ENCODE data around the gene B3GLCT. TPM values are rescaled to one million over a fixed set of nuclear protein-coding genes. Genes with fewer than 3 reads are reported as not detected.

The B3GLCT gene
- total and polyA plus RNA-seq, 2 experiments from 2014 or later: 2.2 to 4.4 TPM

DNA sequence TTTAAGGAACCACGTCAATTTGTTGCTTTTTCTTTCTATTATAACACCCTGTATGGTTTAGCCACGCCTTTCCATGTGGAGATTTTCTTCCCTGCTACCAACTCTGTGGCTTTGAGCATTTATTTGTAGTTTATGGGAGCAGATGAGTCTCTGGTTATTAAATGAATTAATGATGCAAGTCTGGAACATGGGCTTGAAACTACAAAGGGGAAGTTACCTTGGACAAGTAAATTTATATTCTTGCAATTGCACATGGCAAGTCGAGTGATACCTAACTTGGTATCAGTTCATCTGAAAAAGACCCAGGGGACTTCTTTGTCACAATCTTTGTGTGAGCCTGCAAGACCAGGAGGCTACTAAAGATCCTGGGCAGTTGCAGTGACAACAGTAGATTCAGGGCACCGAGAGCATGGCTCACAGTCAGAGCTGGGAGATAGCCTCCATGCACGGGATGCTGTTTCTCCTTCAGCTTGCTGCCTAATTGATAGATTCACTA is 24.4 kb downstream of the B3GLCT start:
- H3K27me3 ChIP-seq (ENCODE audit: insufficient read depth): no peaks in the 10 kb centered on the region
- H3F3A ChIP-seq (replicated peaks; ENCODE audit: low read depth): no peaks in the 10 kb centered on the region
- no peak overlapping the region for H3K4me3 ChIP-seq
- Mint-ChIP-seq H3K4me1 (peaks cover 24% of the 10 kb centered on the region), H3K9me3 (no peaks in the 10 kb centered on the region), H3K27ac (no peak overlapping the region; the same call in 1 of the 2 replicates), H3K27me3 (ENCODE audit: insufficient read depth, low read depth, poor library complexity) (no peaks in the 10 kb centered on the region), H3K36me3 (ENCODE audit: low read depth) (no peaks in the 10 kb centered on the region), H3K4me3 (no peak overlapping the region)
- H3K4me2 ChIP-seq: no peak overlapping the region
- H3K79me2 ChIP-seq (replicated peaks; ENCODE audit: insufficient read depth): no peaks in the 10 kb centered on the region
- ATAC-seq (no peak), DNase-seq (ENCODE audit: low spot score) (no peak)
- H3K4me1 ChIP-seq (ENCODE audit: insufficient read depth): peaks cover 16% of the 10 kb centered on the region; the same call in 1 of the 2 replicates
- H3K9me2 ChIP-seq (ENCODE audit: insufficient read depth): peaks cover 6% of the 10 kb centered on the region; the same call in 1 of the 2 replicates
- no peak overlapping the region for H2AFZ ChIP-seq
- no peak overlapping the region for H3K27ac ChIP-seq (ENCODE audit: low read depth)
- H4K20me1 ChIP-seq (replicated peaks; ENCODE audit: insufficient read depth): no peaks in the 10 kb centered on the region
- no peaks in the 10 kb centered on the region for H3K36me3 ChIP-seq (ENCODE audit: insufficient read depth)
- TF ChIP-seq STAT1 (IDR thresholded peaks at IDR 0.05; ENCODE audit: unreplicated experiment) (no peak), ZNF114 (CRISPR knock-in tag; IDR thresholded peaks at IDR 0.05) (no peak), ZNF331 (CRISPR knock-in tag; IDR thresholded peaks at IDR 0.05; ENCODE audit: low read depth) (no peak), POLR2AphosphoS5 (IDR thresholded peaks at IDR 0.05; ENCODE audit: low read depth) (no peak), JUNB (IDR thresholded peaks at IDR 0.05; ENCODE audit: unreplicated experiment) (no peak), NANOG (IDR thresholded peaks at IDR 0.05; ENCODE audit: borderline replicate concordance) (no peak), CREB1 (CRISPR knock-in tag; IDR thresholded peaks at IDR 0.05; ENCODE audit: low read depth) (no peak), EZH2 (IDR thresholded peaks at IDR 0.05; ENCODE audit: low read depth, unreplicated experiment) (no peak), ETS1 (IDR thresholded peaks at IDR 0.05) (no peak), EZH2phosphoT487 (IDR thresholded peaks at IDR 0.05; ENCODE audit: unreplicated experiment) (no peak)
- TF ChIP-seq, protein P1, sequence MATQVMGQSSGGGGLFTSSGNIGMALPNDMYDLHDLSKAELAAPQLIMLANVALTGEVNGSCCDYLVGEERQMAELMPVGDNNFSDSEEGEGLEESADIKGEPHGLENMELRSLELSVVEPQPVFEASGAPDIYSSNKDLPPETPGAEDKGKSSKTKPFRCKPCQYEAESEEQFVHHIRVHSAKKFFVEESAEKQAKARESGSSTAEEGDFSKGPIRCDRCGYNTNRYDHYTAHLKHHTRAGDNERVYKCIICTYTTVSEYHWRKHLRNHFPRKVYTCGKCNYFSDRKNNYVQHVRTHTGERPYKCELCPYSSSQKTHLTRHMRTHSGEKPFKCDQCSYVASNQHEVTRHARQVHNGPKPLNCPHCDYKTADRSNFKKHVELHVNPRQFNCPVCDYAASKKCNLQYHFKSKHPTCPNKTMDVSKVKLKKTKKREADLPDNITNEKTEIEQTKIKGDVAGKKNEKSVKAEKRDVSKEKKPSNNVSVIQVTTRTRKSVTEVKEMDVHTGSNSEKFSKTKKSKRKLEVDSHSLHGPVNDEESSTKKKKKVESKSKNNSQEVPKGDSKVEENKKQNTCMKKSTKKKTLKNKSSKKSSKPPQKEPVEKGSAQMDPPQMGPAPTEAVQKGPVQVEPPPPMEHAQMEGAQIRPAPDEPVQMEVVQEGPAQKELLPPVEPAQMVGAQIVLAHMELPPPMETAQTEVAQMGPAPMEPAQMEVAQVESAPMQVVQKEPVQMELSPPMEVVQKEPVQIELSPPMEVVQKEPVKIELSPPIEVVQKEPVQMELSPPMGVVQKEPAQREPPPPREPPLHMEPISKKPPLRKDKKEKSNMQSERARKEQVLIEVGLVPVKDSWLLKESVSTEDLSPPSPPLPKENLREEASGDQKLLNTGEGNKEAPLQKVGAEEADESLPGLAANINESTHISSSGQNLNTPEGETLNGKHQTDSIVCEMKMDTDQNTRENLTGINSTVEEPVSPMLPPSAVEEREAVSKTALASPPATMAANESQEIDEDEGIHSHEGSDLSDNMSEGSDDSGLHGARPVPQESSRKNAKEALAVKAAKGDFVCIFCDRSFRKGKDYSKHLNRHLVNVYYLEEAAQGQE (IDR thresholded peaks at IDR 0.05; ENCODE audit: unreplicated experiment): no peak
- TF ChIP-seq, protein P2, sequence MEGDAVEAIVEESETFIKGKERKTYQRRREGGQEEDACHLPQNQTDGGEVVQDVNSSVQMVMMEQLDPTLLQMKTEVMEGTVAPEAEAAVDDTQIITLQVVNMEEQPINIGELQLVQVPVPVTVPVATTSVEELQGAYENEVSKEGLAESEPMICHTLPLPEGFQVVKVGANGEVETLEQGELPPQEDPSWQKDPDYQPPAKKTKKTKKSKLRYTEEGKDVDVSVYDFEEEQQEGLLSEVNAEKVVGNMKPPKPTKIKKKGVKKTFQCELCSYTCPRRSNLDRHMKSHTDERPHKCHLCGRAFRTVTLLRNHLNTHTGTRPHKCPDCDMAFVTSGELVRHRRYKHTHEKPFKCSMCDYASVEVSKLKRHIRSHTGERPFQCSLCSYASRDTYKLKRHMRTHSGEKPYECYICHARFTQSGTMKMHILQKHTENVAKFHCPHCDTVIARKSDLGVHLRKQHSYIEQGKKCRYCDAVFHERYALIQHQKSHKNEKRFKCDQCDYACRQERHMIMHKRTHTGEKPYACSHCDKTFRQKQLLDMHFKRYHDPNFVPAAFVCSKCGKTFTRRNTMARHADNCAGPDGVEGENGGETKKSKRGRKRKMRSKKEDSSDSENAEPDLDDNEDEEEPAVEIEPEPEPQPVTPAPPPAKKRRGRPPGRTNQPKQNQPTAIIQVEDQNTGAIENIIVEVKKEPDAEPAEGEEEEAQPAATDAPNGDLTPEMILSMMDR (conservative IDR thresholded peaks at IDR 0.05; ENCODE audit: low read depth in 2 of 2): no peak
- TF ChIP-seq, protein P3, sequence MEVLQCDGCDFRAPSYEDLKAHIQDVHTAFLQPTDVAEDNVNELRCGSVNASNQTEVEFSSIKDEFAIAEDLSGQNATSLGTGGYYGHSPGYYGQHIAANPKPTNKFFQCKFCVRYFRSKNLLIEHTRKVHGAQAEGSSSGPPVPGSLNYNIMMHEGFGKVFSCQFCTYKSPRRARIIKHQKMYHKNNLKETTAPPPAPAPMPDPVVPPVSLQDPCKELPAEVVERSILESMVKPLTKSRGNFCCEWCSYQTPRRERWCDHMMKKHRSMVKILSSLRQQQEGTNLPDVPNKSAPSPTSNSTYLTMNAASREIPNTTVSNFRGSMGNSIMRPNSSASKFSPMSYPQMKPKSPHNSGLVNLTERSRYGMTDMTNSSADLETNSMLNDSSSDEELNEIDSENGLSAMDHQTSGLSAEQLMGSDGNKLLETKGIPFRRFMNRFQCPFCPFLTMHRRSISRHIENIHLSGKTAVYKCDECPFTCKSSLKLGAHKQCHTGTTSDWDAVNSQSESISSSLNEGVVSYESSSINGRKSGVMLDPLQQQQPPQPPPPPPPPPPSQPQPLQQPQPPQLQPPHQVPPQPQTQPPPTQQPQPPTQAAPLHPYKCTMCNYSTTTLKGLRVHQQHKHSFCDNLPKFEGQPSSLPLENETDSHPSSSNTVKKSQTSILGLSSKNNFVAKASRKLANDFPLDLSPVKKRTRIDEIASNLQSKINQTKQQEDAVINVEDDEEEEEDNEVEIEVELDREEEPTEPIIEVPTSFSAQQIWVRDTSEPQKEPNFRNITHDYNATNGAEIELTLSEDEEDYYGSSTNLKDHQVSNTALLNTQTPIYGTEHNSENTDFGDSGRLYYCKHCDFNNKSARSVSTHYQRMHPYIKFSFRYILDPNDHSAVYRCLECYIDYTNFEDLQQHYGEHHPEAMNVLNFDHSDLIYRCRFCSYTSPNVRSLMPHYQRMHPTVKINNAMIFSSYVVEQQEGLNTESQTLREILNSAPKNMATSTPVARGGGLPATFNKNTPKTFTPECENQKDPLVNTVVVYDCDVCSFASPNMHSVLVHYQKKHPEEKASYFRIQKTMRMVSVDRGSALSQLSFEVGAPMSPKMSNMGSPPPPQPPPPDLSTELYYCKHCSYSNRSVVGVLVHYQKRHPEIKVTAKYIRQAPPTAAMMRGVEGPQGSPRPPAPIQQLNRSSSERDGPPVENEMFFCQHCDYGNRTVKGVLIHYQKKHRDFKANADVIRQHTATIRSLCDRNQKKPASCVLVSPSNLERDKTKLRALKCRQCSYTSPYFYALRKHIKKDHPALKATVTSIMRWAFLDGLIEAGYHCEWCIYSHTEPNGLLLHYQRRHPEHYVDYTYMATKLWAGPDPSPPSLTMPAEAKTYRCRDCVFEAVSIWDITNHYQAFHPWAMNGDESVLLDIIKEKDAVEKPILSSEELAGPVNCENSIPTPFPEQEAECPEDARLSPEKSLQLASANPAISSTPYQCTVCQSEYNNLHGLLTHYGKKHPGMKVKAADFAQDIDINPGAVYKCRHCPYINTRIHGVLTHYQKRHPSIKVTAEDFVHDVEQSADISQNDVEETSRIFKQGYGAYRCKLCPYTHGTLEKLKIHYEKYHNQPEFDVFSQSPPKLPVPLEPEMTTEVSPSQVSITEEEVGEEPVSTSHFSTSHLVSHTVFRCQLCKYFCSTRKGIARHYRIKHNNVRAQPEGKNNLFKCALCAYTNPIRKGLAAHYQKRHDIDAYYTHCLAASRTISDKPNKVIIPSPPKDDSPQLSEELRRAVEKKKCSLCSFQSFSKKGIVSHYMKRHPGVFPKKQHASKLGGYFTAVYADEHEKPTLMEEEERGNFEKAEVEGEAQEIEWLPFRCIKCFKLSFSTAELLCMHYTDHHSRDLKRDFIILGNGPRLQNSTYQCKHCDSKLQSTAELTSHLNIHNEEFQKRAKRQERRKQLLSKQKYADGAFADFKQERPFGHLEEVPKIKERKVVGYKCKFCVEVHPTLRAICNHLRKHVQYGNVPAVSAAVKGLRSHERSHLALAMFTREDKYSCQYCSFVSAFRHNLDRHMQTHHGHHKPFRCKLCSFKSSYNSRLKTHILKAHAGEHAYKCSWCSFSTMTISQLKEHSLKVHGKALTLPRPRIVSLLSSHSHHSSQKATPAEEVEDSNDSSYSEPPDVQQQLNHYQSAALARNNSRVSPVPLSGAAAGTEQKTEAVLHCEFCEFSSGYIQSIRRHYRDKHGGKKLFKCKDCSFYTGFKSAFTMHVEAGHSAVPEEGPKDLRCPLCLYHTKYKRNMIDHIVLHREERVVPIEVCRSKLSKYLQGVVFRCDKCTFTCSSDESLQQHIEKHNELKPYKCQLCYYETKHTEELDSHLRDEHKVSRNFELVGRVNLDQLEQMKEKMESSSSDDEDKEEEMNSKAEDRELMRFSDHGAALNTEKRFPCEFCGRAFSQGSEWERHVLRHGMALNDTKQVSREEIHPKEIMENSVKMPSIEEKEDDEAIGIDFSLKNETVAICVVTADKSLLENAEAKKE (CRISPR knock-in tag; IDR thresholded peaks at IDR 0.05): no peak
